Fibroblast of lung (primary cell): ENCODE results near the gene CTF1. TPM values are rescaled to one million over a fixed set of nuclear protein-coding genes. Genes with fewer than 3 reads are reported as not detected.
A peak's percentile ranks its signal among the peaks of the same experiment; 100 is the strongest.

Experiments
- DNase-seq, 2 donors: peaks; one replicate each; pipeline versions ENCODE4 v3.0.0 to v3.0.0-alpha.2; 2010; ENCODE audit warnings: low read depth in 2 of 2
- H2AFZ ChIP-seq: 2 replicates; pipeline ENCODE4 v1.5.1; 2012; ENCODE audit warnings: low read length, control low read depth, inconsistent platforms
- H3K27ac ChIP-seq: 2 replicates; pipeline ENCODE4 v1.5.1; 2011; ENCODE audit warnings: low read length, control low read depth; ENCODE audit not compliant: insufficient read depth
- H3K27me3 ChIP-seq: 2 replicates; pipeline ENCODE4 v1.5.1; 2011; ENCODE audit warnings: mild to moderate bottlenecking, low read length; ENCODE audit not compliant: control insufficient read depth, insufficient read depth
- H3K36me3 ChIP-seq: 2 replicates; pipeline ENCODE4 v1.5.1; 2011; ENCODE audit warnings: low read length; ENCODE audit not compliant: control insufficient read depth, insufficient read depth
- H3K4me1 ChIP-seq: 2 replicates; pipeline ENCODE4 v1.5.1; 2011; ENCODE audit warnings: low read length; ENCODE audit not compliant: control insufficient read depth, insufficient read depth; ENCODE audit errors: extremely low read depth
- H3K4me2 ChIP-seq: 2 replicates; pipeline ENCODE4 v1.5.1; 2011; ENCODE audit warnings: low read length, control low read depth; ENCODE audit not compliant: insufficient read depth; ENCODE audit errors: extremely low read depth
- H3K4me3 ChIP-seq, 4 experiments: fragments of 200-600 bp in 1 of 4; sonication (generic) in 1 of 4; replicated peaks in 1 of 4; 2 replicates each; pipeline ENCODE4 v1.5.1; 2011 to 2016; ENCODE audit warnings: low read length in 4 of 4, low read depth in 3 of 4, mild to moderate bottlenecking in 3 of 4, control low read depth in 2 of 4, inconsistent platforms in 1 of 4, mixed read lengths in 1 of 4; ENCODE audit not compliant: insufficient read depth in 1 of 4; ENCODE audit errors: control extremely low read depth in 1 of 4
- H3K79me2 ChIP-seq: 2 replicates; pipeline ENCODE4 v1.5.1; 2012; ENCODE audit warnings: mild to moderate bottlenecking, low read length, inconsistent platforms; ENCODE audit not compliant: control insufficient read depth, insufficient read depth
- H3K9ac ChIP-seq: 2 replicates; pipeline ENCODE4 v1.5.1; 2011; ENCODE audit warnings: mild to moderate bottlenecking, low read length, control low read depth; ENCODE audit not compliant: insufficient read depth
- H3K9me3 ChIP-seq: 2 replicates; pipeline ENCODE4 v1.5.1; 2012; ENCODE audit warnings: low read depth, low read length; ENCODE audit not compliant: control insufficient read depth, insufficient read depth
- H4K20me1 ChIP-seq: 2 replicates; pipeline ENCODE4 v1.5.1; 2011; ENCODE audit warnings: low read length; ENCODE audit not compliant: control insufficient read depth, insufficient read depth; ENCODE audit errors: extremely low read depth
- EZH2 ChIP-seq: IDR thresholded peaks from 2 replicates; pipeline ENCODE4 v1.5.1; 2012; ENCODE audit warnings: low read length, control low read depth, mild to moderate bottlenecking; ENCODE audit errors: missing control alignments
- polyA plus RNA-seq, 2 donors: library from polyadenylated mRNA; depleted of rRNA in 1 of 2; stranded (reverse) in 1 of 2; unstranded in 1 of 2; fragments of >200 nt; gene quantifications; 2 replicates each; pipeline ENCODE4 v1.2.1, GENCODE V29; 2011 to 2012; ENCODE audit warnings: missing spikeins in 1 of 2
- total RNA-seq: library from RNA; depleted of rRNA; stranded (reverse); fragments of >200 nt; gene quantifications from 2 replicates; pipeline ENCODE4 v1.2.1, GENCODE V29; 2014
- TF ChIP-seq, protein P1 (sequence below), 2 donors: IDR thresholded peaks in 1 of 2; conservative IDR thresholded peaks in 1 of 2; 1 replicate in 1 of 2; 2 replicates in 1 of 2; pipeline ENCODE4 v1.5.1; 2011 to 2012; ENCODE audit warnings: low read length in 2 of 2, control low read depth in 1 of 2, inconsistent platforms in 1 of 2, low read depth in 1 of 2, mild to moderate bottlenecking in 1 of 2

Gene CTF1
- total and polyA plus RNA-seq, 2 donors (not counting 1 experiment from before 2014, with no cell fraction given), result 5.3 to 8.8 TPM

DNA sequence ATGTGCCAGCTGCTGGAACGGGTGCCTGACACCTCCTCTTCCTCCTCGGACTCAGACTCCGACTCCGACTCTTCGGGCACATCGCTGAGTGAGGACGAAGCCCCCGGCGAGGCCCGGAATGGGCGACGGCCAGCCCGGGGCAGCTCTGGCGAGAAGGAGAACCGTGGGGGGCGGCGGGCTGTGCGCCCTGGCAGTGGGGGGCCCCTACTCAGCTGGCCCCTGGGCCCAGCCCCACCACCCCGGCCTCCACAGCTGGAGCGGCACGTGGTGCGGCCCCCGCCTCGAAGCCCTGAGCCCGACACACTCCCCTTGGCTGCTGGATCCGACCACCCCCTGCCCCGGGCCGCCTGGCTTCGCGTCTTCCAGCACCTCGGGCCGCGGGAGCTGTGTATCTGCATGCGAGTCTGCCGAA lies 33.8 kb downstream of the CTF1 start:
- H3K9ac ChIP-seq, result no peak overlapping the region

DNA sequence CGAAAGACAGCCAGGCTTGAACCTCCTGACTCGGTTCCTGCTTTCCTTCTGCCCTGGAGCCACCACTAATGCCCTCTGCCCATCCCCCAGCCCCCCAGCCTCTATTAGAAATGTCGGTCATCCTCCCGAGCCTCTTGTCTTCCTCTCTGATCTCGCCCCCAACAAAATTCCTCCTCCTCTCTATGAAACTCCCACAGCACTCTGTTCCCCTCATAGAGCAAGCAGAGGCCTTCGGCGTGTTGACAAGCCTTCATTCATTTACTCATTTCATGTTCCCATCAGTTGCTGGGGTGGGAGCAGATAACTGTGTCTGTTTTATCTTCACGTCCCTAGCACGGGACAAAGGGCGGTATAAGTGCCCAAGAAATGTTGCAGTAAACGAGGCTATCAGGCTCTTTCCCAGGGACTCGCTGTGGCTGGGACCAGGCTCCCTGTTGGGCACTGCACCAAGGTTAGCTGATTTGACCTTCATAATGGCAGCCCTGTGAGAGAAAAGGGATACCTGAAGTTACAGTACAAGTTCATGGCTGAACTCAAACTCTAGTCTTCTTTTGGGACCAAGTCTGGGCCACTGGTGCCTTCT lies 34.7 kb downstream of the CTF1 start:
- no peak overlapping the region for H3K4me3 ChIP-seq
- no peak for TF ChIP-seq EZH2
- TF ChIP-seq, protein P1, sequence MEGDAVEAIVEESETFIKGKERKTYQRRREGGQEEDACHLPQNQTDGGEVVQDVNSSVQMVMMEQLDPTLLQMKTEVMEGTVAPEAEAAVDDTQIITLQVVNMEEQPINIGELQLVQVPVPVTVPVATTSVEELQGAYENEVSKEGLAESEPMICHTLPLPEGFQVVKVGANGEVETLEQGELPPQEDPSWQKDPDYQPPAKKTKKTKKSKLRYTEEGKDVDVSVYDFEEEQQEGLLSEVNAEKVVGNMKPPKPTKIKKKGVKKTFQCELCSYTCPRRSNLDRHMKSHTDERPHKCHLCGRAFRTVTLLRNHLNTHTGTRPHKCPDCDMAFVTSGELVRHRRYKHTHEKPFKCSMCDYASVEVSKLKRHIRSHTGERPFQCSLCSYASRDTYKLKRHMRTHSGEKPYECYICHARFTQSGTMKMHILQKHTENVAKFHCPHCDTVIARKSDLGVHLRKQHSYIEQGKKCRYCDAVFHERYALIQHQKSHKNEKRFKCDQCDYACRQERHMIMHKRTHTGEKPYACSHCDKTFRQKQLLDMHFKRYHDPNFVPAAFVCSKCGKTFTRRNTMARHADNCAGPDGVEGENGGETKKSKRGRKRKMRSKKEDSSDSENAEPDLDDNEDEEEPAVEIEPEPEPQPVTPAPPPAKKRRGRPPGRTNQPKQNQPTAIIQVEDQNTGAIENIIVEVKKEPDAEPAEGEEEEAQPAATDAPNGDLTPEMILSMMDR (conservative IDR thresholded peaks at IDR 0.05 in 1 of 2, IDR thresholded peaks at IDR 0.05 in 1 of 2; ENCODE audit: low read depth in 1 of 2, low read length in 2 of 2), result no peak
- H4K20me1 ChIP-seq, result no peaks in the 10 kb centered on the region
- no peak overlapping the region for H2AFZ ChIP-seq
- no peaks in the 10 kb centered on the region for H3K27me3 ChIP-seq
- no peaks in the 10 kb centered on the region for H3K4me1 ChIP-seq
- H3K4me2 ChIP-seq, result no peak overlapping the region
- H3K27ac ChIP-seq, result no peak overlapping the region
- H3K9me3 ChIP-seq, result no peaks in the 10 kb centered on the region
- H3K79me2 ChIP-seq, result no peaks in the 10 kb centered on the region
- no peak for DNase-seq
- H3K36me3 ChIP-seq, result peaks cover 16% of the 10 kb centered on the region
- no peak overlapping the region for H3K9ac ChIP-seq

More for the DNA sequence above, 33.8 kb downstream of the CTF1 start:
- Histone ChIP-seq H4K20me1 (no peaks in the 10 kb centered on the region), H3K4me1 (no peaks in the 10 kb centered on the region), H3K4me3 (no peak overlapping the region), H3K4me2 (no peak overlapping the region), H2AFZ (no peak overlapping the region), H3K9me3 (no peaks in the 10 kb centered on the region), H3K27me3 (no peaks in the 10 kb centered on the region), H3K27ac (no peak overlapping the region), H3K79me2 (no peaks in the 10 kb centered on the region), H3K36me3 (peaks cover 13% of the 10 kb centered on the region)
- TF ChIP-seq EZH2, result no peak
- TF ChIP-seq, protein P1 (conservative IDR thresholded peaks at IDR 0.05 in 1 of 2, IDR thresholded peaks at IDR 0.05 in 1 of 2; ENCODE audit: low read depth in 1 of 2, low read length in 2 of 2), result no peak
- no peak for DNase-seq

DNA sequence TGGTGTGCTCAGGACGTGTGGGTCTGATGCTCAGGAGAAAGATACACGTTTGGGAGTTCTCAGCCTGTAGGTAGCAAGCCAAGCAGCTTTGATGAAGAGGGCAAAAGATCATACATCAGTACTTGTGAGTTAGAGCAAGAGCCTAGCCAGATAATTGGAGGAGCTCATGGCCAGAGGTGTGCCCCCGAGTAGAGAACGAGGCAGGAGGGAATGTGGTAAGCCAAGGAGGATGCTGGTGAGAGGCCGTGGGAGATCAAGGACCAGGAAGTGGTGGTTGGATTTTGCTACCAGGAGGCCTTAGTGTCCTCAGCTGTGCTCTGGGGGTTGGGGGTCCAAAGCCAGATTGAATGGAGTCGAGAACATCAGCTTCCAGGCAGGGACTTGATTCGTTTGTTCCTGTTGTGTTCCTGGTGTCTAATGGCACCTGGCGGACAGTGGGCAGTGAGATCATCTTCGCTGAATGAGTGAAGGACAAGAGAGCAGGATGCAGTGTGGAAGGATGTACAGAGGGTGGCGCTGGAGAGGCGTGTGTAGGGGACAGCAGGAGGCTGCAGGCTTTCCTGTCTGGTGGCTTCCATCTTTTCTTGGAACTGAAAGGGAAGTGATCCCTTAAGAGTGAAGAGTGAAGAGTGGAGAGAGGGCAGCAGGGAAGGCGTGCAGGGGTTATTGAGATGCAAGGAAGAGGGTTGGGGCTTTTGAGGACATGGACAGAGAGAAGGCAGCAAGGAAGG lies 38.6 kb downstream of the CTF1 start:
- Histone ChIP-seq H3K27ac (no peak overlapping the region), H3K27me3 (no peaks in the 10 kb centered on the region), H3K4me3 (no peak overlapping the region), H3K9ac (no peak overlapping the region), H2AFZ (no peak overlapping the region), H3K4me2 (no peak overlapping the region), H3K9me3 (no peaks in the 10 kb centered on the region), H3K79me2 (no peaks in the 10 kb centered on the region), H3K4me1 (peaks cover 4% of the 10 kb centered on the region), H3K36me3 (peaks cover 16% of the 10 kb centered on the region), H4K20me1 (no peaks in the 10 kb centered on the region)
- DNase-seq, result peak; percentile 35 to 45
- no peak for TF ChIP-seq EZH2
- TF ChIP-seq, protein P1 (conservative IDR thresholded peaks at IDR 0.05 in 1 of 2, IDR thresholded peaks at IDR 0.05 in 1 of 2; ENCODE audit: low read depth in 1 of 2, low read length in 2 of 2), result peak; percentile 60 to 71
